GM23338 (cell line): ENCODE data around the gene ERF.

Experiments
- CTCF ChIP-seq, 2 experiments: fragments of 200-600 bp in 1 of 2; sonication (generic) in 1 of 2; conservative IDR thresholded peaks; 2 replicates each; pipeline versions ENCODE4 v1.5.1 to v1.6.1; 2016 to 2017; ENCODE audit warnings: antibody characterized with exemption in 2 of 2, low read depth in 2 of 2, mild to moderate bottlenecking in 2 of 2, moderate library complexity in 1 of 2
- EZH2 ChIP-seq: fragments of 200-600 bp; sonication (generic); IDR thresholded peaks from one replicate; pipeline ENCODE4 v1.8.0; 2017; ENCODE audit warnings: antibody characterized with exemption, mild to moderate bottlenecking, low read depth; ENCODE audit not compliant: unreplicated experiment

DNA sequence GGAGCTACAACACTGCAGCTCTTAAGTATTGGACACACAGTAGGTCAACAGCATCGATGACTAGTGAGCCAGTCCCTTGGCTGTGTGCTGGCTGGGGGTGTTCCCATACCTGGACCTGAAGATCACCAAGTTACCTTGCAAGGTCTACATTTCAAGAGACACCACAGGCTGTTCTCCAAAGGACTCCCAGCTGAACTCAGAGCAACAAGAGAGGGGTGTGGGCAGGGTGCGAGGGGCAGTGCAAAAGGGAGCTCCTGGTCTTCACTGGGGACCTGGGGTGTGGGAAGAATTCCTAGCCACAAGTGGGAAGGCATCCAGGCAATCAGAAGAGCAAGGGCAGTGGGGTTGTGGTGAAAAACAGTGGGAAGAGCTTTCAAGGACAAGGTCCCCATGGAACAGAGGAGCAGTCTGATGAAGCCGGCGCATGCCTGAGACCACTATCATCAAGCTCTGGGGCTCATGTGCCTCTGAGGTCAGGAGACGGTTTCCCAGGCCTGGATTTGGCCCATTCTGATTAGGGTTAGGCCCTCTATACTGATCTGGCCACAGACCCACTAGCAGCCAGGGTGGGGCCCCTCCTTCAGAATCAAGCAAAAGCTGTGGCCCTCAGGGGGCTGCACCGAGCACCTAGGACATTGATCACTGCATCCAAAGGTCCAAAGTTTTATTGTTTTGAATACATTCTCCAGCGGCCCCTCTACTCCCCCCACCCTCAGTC, 7.8 kb downstream of the ERF start:
- no peak for TF ChIP-seq CTCF (conservative IDR thresholded peaks at IDR 0.05; ENCODE audit: low read depth in 2 of 2)
- TF ChIP-seq EZH2: no peak
